ENCODE results near the gene DCDC2C. TPM values are rescaled to one million over a fixed set of nuclear protein-coding genes. Genes with fewer than 3 reads are reported as not detected.

DCDC2C gene
- total and polyA plus RNA-seq, 2 donors from 2014 or later, result not detected

DNA sequence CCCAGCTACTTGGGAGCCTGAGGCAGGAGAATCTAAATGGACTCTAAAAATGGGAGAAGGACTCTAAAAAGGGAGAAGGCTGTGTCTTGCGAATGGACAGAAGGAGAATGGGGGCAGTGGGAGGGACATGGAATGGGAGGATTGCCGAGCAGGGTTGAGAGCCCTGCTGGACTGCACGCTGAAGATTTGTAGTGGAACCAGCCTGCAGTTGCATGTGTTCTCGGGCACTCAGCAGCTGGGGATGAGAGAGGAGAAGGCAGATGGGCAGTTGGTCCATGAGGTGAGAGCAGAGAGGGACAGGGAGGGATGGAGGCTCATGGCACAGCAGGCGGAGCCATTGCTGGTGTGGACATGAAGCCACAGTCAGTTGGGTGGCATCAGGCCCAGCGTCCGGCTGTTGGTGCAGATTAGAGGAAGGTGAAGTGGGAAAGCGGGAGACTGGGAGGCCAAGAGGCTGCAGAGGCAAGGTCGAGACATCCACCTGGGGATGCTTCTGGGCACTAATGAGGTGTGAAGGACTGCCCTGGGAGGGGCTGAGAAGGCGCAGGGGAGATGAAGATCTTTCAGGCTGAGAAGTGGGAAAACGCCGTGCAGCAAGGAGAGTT, 40.7 kb downstream of the DCDC2C start:
- no peaks in the 10 kb centered on the region for H3K27me3 ChIP-seq (ENCODE audit: control insufficient read depth, insufficient read depth, low read length)
- no peaks in the 10 kb centered on the region for H3K9me3 ChIP-seq (ENCODE audit: control insufficient read depth in 2 of 3, insufficient read depth in 1 of 3, low read length in 3 of 3)
- TF ChIP-seq, protein P1, sequence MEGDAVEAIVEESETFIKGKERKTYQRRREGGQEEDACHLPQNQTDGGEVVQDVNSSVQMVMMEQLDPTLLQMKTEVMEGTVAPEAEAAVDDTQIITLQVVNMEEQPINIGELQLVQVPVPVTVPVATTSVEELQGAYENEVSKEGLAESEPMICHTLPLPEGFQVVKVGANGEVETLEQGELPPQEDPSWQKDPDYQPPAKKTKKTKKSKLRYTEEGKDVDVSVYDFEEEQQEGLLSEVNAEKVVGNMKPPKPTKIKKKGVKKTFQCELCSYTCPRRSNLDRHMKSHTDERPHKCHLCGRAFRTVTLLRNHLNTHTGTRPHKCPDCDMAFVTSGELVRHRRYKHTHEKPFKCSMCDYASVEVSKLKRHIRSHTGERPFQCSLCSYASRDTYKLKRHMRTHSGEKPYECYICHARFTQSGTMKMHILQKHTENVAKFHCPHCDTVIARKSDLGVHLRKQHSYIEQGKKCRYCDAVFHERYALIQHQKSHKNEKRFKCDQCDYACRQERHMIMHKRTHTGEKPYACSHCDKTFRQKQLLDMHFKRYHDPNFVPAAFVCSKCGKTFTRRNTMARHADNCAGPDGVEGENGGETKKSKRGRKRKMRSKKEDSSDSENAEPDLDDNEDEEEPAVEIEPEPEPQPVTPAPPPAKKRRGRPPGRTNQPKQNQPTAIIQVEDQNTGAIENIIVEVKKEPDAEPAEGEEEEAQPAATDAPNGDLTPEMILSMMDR (IDR thresholded peaks at IDR 0.05; ENCODE audit: borderline replicate concordance, extremely low read depth, insufficient read depth), result no peak
- H3K36me3 ChIP-seq (ENCODE audit: control insufficient read depth in 2 of 3, insufficient read depth in 3 of 3, low read length in 3 of 3), result no peaks in the 10 kb centered on the region
- H3K4me1 ChIP-seq (ENCODE audit: control insufficient read depth in 2 of 3, insufficient read depth in 2 of 3, low read depth in 1 of 3, low read length in 3 of 3), result no peaks in the 10 kb centered on the region
- H3K27ac ChIP-seq (ENCODE audit: low read depth in 2 of 2, low read length in 2 of 2), result no peak overlapping the region
- FAIRE-seq (no peak), DNase-seq (no peak)
- no peak overlapping the region for H3K4me3 ChIP-seq (ENCODE audit: low read length in 3 of 3)
- intact Hi-C loops (cut with DNase I), result no loop called here
- no peak overlapping the region for H3K9ac ChIP-seq (ENCODE audit: low read length in 3 of 3)

DNA sequence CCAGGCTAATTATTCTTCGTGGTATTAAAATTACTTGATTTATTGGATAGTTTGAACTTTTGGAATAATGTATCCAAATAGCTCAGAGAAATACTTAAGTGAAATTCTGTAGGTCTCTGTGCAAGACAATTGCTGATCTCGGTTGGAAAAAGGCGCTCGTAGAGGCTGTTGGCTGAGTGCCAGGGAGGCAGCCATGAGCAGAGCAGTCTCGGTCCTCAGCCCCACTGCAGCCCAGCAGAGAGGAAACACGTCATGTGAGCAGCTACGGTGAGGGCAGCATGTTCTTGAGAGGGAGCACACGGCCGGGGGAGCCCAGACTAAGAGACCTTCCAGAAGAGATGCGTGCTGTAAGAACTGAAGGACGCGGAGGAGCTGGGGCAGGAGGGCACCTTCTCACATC, 42.5 kb downstream of the DCDC2C start:
- H3K27ac ChIP-seq (ENCODE audit: low read depth in 2 of 2, low read length in 2 of 2), result no peak overlapping the region
- H3K4me3 ChIP-seq (ENCODE audit: low read length in 3 of 3), result no peak overlapping the region
- DNase-seq, result no peak
- H3K4me1 ChIP-seq (ENCODE audit: control insufficient read depth in 2 of 3, insufficient read depth in 2 of 3, low read depth in 1 of 3, low read length in 3 of 3), result no peaks in the 10 kb centered on the region
- H3K27me3 ChIP-seq (ENCODE audit: control insufficient read depth, insufficient read depth, low read length), result no peaks in the 10 kb centered on the region
- TF ChIP-seq, protein P1 (IDR thresholded peaks at IDR 0.05; ENCODE audit: borderline replicate concordance, extremely low read depth, insufficient read depth), result no peak
- H3K9ac ChIP-seq (ENCODE audit: low read length in 3 of 3), result no peak overlapping the region
- no peaks in the 10 kb centered on the region for H3K36me3 ChIP-seq (ENCODE audit: control insufficient read depth in 2 of 3, insufficient read depth in 3 of 3, low read length in 3 of 3)
- intact Hi-C loops (cut with DNase I), result no loop called here
- H3K9me3 ChIP-seq (ENCODE audit: control insufficient read depth in 2 of 3, insufficient read depth in 1 of 3, low read length in 3 of 3), result no peaks in the 10 kb centered on the region
- FAIRE-seq, result no peak

DNA sequence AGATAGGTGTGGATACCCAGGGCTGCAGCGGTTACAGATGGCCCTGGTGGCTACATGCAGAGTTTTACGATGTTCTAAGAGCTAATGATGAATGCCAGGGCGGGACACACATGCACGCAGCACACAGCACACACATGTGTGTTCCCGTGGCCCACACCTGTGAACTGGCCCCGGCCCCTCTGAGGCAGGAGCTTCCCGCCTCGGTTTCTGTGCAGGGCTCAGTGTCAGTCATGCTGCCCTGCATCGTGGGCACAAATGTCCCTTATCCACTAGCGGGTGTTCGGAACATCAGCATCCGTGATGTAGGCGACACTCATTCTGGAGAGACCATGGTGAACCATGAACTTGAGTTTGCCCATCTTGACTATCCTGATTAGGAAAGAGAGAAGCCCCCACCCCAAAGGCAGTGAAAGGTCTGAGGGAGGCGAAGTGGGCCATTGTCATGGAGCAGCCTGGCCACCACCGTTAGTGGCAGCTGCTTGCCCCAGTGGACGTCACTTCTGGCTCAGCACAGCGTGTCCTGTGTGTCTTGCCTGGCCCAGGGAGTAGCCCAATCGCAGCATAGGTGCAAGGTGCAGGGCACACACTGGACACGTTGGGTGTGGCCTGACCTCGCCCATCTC, 43.8 kb downstream of the DCDC2C start:
- H3K4me3 ChIP-seq (ENCODE audit: low read length in 3 of 3), result no peak overlapping the region
- H3K27me3 ChIP-seq (ENCODE audit: control insufficient read depth, insufficient read depth, low read length), result no peaks in the 10 kb centered on the region
- no peak overlapping the region for H3K9ac ChIP-seq (ENCODE audit: low read length in 3 of 3)
- FAIRE-seq (no peak), DNase-seq (peak in 1 of 5 donors; percentile 9)
- H3K4me1 ChIP-seq (ENCODE audit: control insufficient read depth in 2 of 3, insufficient read depth in 2 of 3, low read depth in 1 of 3, low read length in 3 of 3), result no peaks in the 10 kb centered on the region
- TF ChIP-seq, protein P1 (IDR thresholded peaks at IDR 0.05; ENCODE audit: borderline replicate concordance, extremely low read depth, insufficient read depth), result no peak
- H3K27ac ChIP-seq (ENCODE audit: low read depth in 2 of 2, low read length in 2 of 2), result no peak overlapping the region
- intact Hi-C loops (cut with DNase I), result no loop called here
- no peaks in the 10 kb centered on the region for H3K9me3 ChIP-seq (ENCODE audit: control insufficient read depth in 2 of 3, insufficient read depth in 1 of 3, low read length in 3 of 3)
- no peaks in the 10 kb centered on the region for H3K36me3 ChIP-seq (ENCODE audit: control insufficient read depth in 2 of 3, insufficient read depth in 3 of 3, low read length in 3 of 3)

Data from kidney (tissue), 14 donors.